ENCODE data around the gene ASGR1. TPM values are rescaled to one million over a fixed set of nuclear protein-coding genes. Genes with fewer than 3 reads are reported as not detected.

ASGR1 gene
- total RNA-seq, 1 experiment from 2014 or later, result 0.95 TPM

- no peaks in the 10 kb centered on the region for H4K20me1 ChIP-seq (ENCODE audit: low read length)
- POLR2A ChIA-PET (ENCODE audit: unreplicated experiment), result no interaction called here
- intact Hi-C loops (cut with micrococcal nuclease), result no loop called here
Measured at GRCh38 chr17:7213895-7214299, 34.7 kb upstream of the ASGR1 start.

DNA sequence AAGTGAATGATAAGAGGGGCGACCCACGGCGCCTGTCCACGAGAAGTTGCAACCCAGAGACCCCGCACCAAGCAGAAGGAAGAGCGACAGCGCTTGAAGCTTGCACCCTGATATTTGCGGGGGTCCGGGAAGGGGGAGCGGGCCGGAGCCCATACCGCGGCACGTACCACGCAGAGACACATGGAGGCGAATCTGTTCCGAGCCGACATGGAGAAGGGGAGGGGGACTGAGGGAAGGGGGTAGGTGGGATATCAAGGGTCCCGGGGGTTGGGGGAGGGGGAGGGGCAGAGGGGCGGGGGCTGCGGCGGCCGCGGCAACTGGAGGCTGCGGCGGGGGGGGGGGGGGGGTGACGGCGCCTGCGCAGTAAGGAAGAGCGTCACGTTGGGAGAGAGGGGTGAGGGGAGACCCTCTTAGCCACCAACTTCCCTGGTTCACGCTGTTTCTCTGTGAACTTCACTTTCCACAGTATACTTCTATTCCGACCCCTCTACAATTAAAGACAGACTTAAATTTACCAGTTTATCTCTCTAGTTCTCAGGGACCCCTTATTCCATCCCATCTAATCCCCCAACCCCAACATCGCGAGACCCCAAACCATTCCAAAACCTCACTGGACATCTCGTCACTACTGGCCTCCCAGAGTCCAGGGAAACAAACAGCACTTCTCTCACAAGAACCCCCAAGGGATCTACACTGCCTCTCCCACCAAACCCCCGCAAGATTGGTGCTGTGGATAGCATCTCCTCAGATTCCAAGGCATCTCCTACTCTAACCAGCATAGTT is 32.5 kb upstream of the ASGR1 start:
- no peak overlapping the region for H3K27ac ChIP-seq (ENCODE audit: low read length)
- TF ChIP-seq EZH2 (IDR thresholded peaks at IDR 0.05; ENCODE audit: low read length, unreplicated experiment) (no peak), CTCF (conservative IDR thresholded peaks at IDR 0.05; ENCODE audit: low read depth, low read length) (no peak), EZH2phosphoT487 (IDR thresholded peaks at IDR 0.05; ENCODE audit: borderline replicate concordance, low read length) (no peak)
- BruUV-seq (replicated peaks), result no TSS peak
- H3K9me3 ChIP-seq (ENCODE audit: low read length), result no peaks in the 10 kb centered on the region
- H2AFZ ChIP-seq (ENCODE audit: low read length), result no peak overlapping the region
- DNase-seq (no peak), ATAC-seq (no peak)
- H3K9me2 ChIP-seq (replicated peaks; ENCODE audit: low read length), result no peaks in the 10 kb centered on the region
- H3K27me3 ChIP-seq (ENCODE audit: low read length), result no peaks in the 10 kb centered on the region
- H4K20me1 ChIP-seq (ENCODE audit: low read length), result no peaks in the 10 kb centered on the region
- H3K4me3 ChIP-seq (ENCODE audit: low read length), result no peak overlapping the region
- CTCF ChIA-PET, result no interaction called here
- H3F3A ChIP-seq (ENCODE audit: low read length, unreplicated experiment), result no peaks in the 10 kb centered on the region
- intact Hi-C loops (cut with micrococcal nuclease), result no loop called here
- no peak overlapping the region for H3K4me2 ChIP-seq (ENCODE audit: low read length)
- POLR2A ChIA-PET (ENCODE audit: unreplicated experiment), result no interaction called here
- peaks cover 11% of the 10 kb centered on the region for H3K4me1 ChIP-seq (ENCODE audit: insufficient read depth, low read length)
- no peak overlapping the region for H3K9ac ChIP-seq (ENCODE audit: low read length)
- no peaks in the 10 kb centered on the region for H3K36me3 ChIP-seq (ENCODE audit: low read depth, low read length)
- peaks cover 24% of the 10 kb centered on the region for H3K79me2 ChIP-seq (ENCODE audit: low read length)

More at GRCh38 chr17:7213895-7214299, 34.7 kb upstream of the ASGR1 start:
- DNase-seq (peak; percentile 49), ATAC-seq (no peak)
- TF ChIP-seq CTCF (conservative IDR thresholded peaks at IDR 0.05; ENCODE audit: low read depth, low read length), result peak; percentile 60
- no peak for TF ChIP-seq EZH2 (IDR thresholded peaks at IDR 0.05; ENCODE audit: low read length, unreplicated experiment)
- no peak for TF ChIP-seq EZH2phosphoT487 (IDR thresholded peaks at IDR 0.05; ENCODE audit: borderline replicate concordance, low read length)
- no peaks in the 10 kb centered on the region for H3K9me3 ChIP-seq (ENCODE audit: low read length)
- no peak overlapping the region for H2AFZ ChIP-seq (ENCODE audit: low read length)
- no peaks in the 10 kb centered on the region for H3K9me2 ChIP-seq (replicated peaks; ENCODE audit: low read length)
- H3K27ac ChIP-seq (ENCODE audit: low read length), result no peak overlapping the region
- H3K4me1 ChIP-seq (ENCODE audit: insufficient read depth, low read length), result peaks cover 17% of the 10 kb centered on the region
- no peaks in the 10 kb centered on the region for H3F3A ChIP-seq (ENCODE audit: low read length, unreplicated experiment)
- H3K4me3 ChIP-seq (ENCODE audit: low read length), result no peak overlapping the region; the same call in 1 of the 2 replicates
- no peak overlapping the region for H3K9ac ChIP-seq (ENCODE audit: low read length)
- BruUV-seq (replicated peaks), result no TSS peak
- H3K4me2 ChIP-seq (ENCODE audit: low read length), result peak overlapping the region; percentile 82; the same call in 1 of the 2 replicates
- no peaks in the 10 kb centered on the region for H3K27me3 ChIP-seq (ENCODE audit: low read length)
- CTCF ChIA-PET, result interaction anchor here (0.6 kb wide), 1 partner anchor 66 kb away, joined by 3 read pairs; no protein-coding TSS in a partner anchor
- H3K36me3 ChIP-seq (ENCODE audit: low read depth, low read length), result no peaks in the 10 kb centered on the region
- peaks cover 29% of the 10 kb centered on the region for H3K79me2 ChIP-seq (ENCODE audit: low read length)
